Activated T-cell treated with anti-CD3 and anti-CD28 coated beads for 24 hours (primary cell): ENCODE measurements around the gene TWIST2.

Experiments used
- DNase-seq: peaks from one replicate; pipeline ENCODE4 v3.0.0-alpha.2; 2020; ENCODE audit warnings: low read depth

TWIST2 gene

DNA sequence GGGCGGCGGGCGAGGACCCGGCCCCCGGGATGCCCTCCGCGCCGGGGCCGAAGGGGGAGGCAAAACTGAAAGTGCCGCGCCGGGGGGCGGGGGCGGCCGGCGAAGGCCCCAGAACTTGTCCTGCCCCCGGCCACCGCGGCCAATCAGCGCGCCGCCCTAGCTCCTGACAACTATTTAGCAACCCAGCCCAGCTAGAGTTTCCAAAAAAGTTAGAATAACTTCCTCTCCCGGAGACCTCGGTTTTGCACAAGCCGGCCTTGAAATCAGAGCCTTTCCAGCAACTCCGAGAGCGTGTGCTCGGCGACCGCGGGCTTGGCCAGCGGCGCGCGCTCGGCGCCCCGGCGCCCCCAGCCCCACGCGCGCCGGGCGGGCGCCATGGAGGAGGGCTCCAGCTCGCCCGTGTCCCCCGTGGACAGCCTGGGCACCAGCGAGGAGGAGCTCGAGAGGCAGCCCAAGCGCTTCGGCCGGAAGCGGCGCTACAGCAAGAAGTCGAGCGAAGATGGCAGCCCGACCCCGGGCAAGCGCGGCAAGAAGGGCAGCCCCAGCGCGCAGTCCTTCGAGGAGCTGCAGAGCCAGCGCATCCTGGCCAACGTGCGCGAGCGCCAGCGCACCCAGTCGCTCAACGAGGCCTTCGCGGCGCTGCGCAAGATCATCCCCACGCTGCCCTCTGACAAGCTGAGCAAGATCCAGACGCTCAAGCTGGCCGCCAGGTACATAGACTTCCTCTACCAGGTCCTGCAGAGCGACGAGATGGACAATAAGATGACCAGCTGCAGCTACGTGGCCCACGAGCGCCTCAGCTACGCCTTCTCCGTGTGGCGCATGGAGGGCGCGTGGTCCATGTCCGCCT is at the start of gene TWIST2:
Gene TWIST2 (plus strand): TSS at position 245 of the 850 bp plus-strand sequence. CDS start 131 bp downstream, at position 376.
- DNase-seq: no peak

DNA sequence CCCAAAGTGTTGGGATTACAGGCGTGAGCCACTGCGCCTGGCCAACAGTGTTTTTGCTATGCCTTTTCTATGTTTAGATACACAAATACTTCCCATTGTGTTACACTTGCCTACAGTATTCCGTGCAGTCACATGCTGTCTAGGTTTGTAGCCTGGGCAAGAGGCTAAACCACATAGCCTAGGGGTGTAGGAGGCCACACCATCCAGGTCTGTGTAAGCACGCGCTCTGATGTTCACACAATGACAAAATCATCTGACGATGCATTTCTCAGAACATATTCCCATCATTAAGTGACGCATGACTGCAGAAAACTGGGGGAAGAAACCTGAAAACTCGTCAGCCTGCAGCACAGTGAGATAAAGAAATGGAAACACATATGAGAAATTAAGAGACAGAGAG is 46.1 kb upstream of the TWIST2 start:
- no peak for DNase-seq

DNA sequence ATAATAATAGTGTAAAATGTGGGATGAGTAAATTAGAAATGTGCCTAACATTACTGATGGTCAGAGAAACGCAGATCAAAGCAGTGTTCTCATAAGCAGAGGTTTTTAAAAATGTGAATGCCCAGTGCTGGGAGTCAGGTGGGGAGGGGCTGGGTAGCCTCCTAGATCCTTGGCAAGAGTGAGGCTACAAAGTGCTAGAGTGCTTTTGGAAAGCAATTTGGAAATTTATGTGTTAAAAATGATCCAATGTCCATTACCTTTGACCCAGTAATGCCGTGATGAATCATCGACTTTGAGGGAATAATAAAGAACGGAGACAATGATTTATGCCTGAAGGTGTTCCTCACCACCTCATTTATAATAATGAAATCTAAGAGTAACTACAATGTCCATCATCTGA is 44.9 kb upstream of the TWIST2 start:
- no peak for DNase-seq

DNA sequence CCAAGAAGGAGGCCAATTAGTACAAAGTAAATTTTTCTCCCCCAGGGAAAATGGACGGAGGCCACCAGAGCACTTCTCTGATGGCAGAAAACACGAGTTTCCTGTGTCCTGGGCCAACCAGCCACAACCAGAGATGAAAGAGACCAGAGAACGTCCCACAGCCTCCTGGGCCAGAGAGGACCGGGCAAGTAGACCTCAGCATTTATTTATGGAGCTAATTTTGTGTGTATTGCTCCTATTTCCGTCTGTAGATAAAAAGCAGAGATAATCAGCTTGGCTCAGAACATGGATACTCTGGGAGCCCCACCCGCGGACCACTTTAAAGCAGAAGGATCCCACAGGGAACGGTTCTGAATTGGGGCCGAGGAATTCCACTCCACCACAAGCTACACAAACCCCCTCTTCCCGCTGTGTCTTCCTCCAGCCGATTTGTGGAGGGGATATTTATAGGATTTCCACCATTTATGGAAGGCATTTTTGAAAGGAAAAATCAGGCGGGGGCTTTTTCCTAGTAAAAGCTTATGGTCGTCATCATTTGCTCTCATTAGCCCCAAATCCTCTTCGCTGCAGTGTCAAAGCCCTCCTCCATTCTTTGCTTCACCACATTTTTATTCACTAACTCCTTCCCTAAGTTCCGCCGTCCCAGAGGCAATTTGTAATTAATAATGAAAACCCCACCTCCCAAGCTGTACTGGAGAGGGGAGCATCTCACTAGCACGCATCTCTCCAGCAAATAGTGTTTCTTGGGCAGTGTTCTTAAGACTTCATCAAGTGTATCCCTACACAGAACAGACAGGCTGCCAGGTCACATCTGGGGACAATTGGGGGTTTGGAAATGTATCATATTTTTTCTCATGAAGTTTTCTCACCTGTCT is 43.7 kb upstream of the TWIST2 start:
- DNase-seq: no peak

DNA sequence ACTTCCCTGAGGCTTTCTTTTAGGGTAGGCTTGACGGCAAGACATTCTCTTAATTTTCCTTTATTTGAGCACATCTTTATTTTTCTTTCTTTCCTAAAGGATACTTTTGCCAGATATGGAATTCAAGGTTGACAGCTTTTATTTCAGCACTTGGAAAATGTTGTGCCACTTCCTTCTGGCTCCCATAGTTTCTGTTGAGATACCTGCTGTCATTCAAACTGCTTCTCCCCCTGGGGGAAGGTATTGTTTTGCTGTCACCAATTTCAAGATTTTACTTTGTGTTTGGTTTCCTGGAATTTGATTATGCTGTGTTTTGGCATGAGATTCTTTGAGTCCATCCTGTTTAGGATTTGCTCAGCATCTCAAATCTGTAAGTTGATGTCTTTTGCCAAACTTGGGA is 39.1 kb upstream of the TWIST2 start:
- no peak for DNase-seq

DNA sequence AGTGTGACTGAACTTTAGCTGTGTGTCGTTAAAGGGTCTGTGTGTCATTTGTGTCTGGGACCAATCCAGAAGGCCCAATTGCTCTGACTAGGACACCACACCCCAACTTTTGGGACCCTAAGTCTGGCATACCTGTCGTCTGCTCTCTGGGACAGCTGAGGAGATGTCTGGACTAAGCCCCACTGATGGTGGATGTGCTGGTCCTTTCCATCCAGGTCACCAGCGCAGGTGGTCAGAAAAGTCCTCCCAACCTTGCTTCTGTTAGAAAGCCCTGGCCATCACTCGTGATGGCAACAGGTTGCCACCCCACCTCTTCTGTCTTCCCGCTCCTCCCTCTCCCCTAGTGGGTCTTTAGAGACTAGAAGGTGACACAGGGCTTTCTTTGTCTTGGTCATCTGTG is 37.6 kb upstream of the TWIST2 start:
- no peak for DNase-seq

DNA sequence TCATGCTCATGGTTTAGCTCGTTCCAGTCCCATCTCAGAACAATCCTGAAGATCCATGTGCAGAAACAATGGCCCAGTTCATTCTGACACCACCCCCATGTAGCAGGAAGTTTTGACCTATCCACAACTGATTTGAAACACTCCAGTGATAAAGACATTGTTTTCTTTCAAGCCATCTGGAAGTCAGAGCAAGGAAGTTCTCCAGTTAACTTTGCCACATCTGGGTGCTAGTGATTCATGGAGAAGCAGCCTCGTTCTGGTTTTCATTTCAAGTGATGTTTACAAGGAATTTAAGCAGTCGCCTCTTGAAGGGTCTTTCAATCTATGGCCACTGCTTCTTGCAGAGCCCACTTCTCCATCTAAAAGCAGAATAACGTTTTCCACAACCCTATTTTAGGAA is 36.6 kb upstream of the TWIST2 start:
- DNase-seq: no peak

DNA sequence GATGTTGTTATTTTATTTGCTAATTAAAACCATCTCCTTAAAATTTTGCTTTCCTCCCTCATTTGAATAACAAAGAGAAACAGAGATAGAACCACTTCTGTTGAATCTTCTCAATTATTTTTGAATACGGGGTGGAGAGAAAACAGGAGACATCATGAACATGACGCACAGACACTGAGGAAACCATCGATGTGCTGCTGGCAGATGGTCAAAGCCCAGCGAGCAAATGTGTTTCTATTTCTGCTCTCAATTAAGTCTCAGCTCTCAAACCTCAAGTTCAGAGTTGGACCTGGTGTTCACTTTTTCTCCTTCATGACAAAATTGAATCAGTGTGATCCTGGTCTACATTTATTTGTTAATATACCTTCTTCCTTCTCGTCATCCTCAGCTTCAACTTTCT is 36.1 kb upstream of the TWIST2 start:
- no peak for DNase-seq

DNA sequence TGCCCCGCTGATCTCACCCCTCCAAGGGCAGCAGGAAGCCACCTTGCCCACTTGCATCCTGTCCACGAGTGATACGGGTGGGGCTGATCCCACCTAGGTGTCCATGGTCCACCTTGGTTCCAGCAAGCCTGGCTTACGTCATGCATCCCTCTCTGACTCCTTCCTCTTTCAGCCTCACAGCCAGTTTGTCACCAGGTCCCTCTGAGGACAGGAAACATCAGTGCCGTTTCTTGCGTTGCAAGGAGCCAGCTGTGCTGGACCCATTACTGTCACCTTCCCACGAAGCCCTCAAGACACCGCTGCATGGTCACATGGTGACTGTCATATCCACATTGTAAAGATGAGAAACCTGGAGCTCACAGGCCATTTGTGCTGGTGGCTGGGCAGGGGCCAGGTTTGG is 34.8 kb upstream of the TWIST2 start:
- DNase-seq: no peak

DNA sequence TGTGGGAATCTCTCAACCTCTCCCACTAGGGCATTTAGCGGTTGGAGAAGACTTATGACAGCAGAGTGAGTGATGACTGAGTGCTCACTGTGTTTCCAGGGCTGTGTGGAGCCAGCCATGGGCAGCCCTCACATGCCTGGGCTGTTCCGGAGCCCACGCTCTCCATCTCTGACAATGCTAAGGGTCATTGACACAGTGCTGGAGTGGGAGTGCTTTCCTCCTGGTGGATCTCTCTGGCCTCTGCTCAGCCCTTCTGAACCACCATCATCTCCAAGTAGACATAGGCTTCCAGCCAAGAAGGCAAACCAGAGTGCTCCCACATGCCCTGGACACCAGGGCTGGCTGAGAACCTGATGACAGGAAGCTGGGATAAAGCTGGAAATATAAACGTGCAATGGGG is 33.1 kb upstream of the TWIST2 start:
- no peak for DNase-seq

DNA sequence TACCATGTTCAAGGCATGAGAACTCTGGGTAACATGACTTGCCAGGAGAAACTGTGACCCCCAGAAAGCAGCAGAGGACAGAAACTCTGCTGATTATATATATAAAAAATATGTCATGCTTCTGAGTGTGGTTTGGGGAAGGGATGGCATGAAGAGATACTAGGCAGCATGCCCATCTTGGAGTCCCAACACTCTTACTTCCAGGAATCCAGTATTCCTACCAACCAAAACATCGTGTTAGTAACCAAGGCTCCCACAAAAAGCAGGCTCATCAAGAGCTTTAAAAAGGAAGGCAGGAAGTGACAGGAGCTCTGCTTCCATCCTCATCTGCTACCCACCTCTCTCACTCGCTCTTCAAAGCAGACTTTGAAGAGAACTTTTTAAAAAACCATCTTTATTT is 31.6 kb upstream of the TWIST2 start:
- DNase-seq: no peak

DNA sequence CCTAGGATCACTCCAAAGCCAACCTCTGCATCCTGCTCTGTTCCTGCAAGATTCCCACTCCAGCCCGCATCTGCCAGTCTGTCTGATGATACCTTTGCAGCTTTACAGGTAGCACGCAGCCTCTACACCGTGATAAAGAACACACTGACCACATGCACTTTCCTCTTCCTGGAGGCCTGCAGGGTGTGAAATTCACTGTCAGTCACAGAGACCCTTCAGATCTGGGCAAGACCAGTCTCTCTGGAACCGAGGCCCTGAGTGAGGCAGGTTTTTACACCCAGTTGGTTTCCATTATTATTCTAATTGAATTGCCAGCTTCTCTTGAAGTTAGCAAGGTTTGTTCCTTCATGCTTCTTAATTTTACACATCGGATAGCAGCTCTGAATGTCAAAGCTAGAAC is 30.5 kb upstream of the TWIST2 start:
- no peak for DNase-seq

DNA sequence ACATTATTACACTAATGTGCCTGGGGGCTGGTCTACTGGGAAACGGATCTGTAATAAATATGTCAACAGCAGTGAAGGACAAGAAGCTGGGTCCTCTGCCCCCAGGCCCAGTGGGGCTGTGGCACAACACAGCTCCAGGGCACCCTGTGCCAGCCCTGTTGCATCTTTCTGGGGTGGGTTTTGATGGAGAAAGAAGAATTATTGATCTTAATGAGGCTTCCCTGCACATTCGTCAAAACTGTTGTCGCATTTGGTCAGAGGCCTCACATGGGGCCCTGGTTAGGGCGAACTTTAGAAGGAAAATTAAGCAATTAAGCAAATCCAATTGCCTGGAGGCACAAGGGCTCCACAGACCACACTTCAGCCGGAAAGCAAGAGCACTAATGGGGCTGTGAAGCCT is 30.0 kb upstream of the TWIST2 start:
- DNase-seq: no peak

DNA sequence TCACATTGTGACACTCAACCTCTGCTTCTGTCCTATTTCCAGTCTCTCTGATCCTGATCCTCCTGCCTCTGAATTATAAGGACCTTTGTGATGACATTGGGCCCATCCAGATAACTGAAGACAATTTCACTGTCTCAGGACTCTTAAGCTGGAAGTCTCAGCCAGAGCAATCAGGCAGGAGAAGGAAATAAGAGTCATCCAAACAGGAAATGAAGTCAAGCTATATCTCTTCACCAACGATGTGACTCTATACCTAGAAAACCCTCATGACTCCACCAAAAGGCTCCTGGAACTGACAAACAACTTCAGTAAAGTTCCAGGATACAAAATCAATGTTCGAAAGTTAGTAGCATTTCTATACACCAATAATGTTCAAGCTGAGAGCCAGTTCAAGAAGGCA is 29.3 kb upstream of the TWIST2 start:
- DNase-seq: no peak

DNA sequence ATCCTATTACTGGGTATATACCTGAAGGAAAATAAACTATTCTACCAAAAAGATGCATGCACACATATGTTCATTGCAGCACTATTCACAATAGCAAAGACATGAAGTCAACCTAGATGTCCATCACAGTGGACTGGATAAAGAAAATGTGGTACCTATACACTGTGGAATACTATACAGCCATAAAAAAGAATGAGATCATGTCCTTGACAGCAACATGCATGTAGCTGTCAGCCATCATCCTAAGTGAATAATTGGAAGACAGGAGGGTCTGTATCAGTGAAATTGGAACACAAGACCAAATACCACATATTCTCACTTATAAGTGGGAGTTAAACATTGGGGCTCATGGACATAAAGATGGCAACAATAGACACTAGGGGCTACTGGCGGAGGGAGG is 27.7 kb upstream of the TWIST2 start:
- DNase-seq: no peak

DNA sequence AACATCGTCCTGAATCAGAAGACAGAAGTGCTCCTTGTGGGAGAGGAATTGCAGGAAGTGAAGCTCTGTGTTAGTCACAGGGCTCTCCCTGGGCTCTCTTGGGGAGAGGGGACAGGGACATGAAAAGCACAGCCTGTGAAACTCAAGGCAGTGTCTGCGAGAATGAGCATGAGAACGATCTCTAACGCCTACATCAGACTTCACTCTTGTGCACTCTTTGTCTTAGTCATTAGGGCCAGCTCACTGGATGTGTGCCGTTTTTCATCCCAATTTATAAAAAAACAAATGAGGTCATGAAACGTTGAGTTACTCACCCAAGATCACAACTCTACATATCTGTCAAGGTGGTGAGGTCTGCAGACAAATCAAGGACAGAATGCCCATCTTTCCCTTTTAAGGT is 27.0 kb upstream of the TWIST2 start:
- no peak for DNase-seq

DNA sequence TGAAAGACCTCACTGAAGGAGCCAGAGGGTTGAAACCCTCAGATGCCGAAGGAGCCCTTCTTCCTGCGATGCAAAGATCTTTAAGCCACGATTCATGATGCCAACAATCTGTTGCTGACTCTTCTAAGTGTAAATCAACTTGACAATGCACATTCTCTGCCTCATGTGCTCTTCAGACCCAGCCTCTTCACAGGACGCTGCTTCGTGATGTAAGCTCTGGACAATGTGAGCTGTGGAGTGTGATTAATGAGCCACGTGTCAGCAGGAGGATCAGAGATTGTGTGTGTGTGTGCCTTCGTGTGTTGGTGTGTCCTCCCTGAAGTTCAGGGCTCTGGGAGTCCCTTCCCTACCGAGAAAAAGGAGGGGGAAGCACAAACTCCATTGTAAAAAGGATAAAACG is 26.5 kb upstream of the TWIST2 start:
- no peak for DNase-seq

DNA sequence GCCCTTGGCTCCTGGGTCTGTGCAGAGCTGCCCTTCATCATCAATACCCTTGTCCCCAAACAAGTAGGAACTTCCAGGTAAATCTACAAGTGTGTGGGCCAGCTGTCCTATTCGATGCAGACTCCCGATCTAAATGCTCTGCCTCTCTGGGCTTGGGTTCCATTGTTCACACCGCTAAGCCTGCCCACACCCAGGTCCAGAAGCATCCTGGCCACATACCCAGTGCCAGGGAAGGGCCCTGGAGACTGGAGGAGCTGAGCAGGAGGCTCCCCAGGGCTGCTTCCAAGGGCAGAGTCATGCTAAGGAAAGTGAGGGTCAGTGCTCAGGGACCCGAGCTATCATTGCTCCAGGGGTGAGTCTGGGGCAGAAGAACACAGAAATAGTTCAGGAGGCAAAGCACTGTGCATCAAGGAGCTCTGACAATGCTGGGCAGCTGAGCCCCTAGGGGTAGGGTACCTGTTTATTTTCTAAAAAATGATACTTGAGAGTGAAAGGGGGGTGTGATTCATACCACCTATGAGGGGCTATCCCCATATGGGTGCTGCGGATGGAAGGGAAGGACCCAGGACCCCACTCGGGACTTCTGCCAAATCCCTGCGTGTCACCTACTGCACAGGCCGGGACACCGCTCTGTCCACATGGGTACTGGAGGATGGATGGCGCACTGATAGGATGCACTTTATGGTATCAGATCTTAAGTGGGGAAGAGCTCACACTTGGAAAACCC is 25.8 kb upstream of the TWIST2 start:
- no peak for DNase-seq

DNA sequence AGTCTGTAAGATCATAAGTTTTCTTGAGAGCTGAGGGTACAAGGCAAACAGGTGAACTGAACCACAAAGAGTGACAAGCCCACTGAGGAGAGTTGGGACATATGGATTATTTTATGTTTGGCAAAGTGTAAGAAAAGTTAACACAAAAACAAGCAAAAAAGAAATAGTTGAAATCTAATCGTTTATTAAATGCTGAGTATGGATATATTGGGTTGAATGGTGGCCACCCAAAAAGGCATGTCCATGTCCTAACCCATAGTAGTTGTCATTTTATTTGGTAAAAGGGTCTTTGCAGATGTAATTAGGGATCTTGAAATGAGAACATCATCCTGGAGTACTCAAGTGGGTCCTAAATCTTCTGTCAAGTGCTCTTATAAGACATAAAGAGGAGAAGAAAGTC is 24.9 kb upstream of the TWIST2 start:
- no peak for DNase-seq

DNA sequence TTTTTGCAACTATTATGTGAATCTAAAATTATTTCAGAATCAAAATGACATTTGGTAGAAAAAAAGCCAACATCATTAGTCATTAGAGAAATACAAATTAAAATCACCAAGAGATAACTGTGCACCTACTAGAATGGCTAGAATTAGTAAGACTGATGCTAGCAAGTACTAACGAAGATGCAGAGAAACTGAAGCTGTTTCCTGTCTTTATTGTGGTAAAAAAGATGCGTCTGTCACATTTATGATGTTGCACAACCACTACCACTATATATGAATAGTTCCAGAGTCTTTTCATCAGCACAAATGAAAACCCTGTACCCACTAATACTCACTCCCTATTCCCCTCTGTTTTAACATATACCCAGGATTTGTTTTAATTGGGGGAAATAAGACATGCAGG is 16.7 kb upstream of the TWIST2 start:
- no peak for DNase-seq

DNA sequence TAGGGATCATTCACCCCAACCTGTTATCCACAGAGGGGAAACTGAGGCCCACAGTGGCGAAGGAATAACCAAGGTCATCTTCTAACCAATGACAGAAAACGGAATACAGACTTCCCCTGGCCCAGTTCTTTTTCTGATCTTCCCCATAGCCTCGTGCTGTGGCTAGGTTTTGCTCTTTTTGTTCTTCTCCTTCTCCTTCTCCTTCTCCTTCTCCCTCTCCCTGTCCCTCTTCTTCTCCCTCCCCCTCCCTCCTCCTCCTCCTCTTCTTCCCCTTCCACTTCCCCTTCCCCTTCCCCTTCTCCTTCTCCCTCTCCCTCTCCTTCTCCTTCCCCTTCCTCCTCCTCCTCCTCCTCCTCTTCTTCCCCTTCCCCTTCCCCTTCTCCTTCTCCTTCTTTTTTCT is 12.9 kb upstream of the TWIST2 start:
- DNase-seq: no peak

DNA sequence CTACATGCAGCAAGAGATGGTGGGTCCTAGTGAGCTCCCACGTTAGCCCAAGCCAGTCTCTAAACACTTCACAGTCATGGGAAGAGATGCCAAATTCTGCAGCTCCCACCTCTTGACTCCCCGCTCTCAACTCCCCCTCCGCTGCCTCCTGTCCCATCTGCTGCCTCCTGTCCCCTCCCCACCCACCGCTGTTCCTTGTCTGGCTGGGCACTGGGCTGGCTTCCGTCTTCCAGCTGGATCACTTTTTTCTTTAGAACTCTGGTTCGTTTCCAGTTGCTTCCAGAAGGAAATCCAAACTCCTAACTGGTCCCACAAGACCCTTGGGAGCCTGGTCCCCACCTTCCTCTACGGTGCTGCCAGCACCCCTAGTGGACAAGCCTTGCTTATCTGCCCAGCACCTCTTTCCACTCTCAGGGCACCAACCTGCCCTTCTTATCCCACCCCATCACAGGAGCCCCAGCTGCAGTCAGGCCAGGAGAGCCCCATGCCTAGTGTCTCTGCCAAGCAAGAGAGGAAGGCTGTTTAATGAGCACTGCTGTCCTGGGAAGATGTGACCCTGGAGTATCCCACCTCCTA is 12.1 kb upstream of the TWIST2 start:
- DNase-seq: no peak
